ENCODE results near the gene VSIR. TPM values are rescaled to one million over a fixed set of nuclear protein-coding genes. Genes with fewer than 3 reads are reported as not detected.

The VSIR gene
- total RNA-seq, 2 experiments from 2014 or later = 86.2 to 91.4 TPM

GRCh38 chr10:71783917-71784678 is 10.8 kb upstream of the VSIR start:
- Histone ChIP-seq H3K4me3 (ENCODE audit: low read length) (no peak overlapping the region), H3K4me1 (ENCODE audit: insufficient read depth, low read length) (peaks cover 4% of the 10 kb centered on the region), H3K27me3 (ENCODE audit: control insufficient read depth in 1 of 2, insufficient read depth in 2 of 2, low read length in 2 of 2) (no peaks in the 10 kb centered on the region), H3K27ac (ENCODE audit: low read depth in 1 of 2, low read length in 2 of 2) (no peak overlapping the region), H3K36me3 (ENCODE audit: insufficient read depth, low read length) (no peaks in the 10 kb centered on the region), H3K9me3 (ENCODE audit: control insufficient read depth in 1 of 2, insufficient read depth in 1 of 2, low read length in 2 of 2) (no peaks in the 10 kb centered on the region)
- no peak overlapping the region for H3K27ac Mint-ChIP-seq
- no peaks in the 10 kb centered on the region for H3K27me3 Mint-ChIP-seq
- DNase-seq (no peak), ATAC-seq (ENCODE audit: poor library complexity) (no peak)
- intact Hi-C loops (cut with DNase I, micrococcal nuclease) = no loop called here
- TF ChIP-seq, protein P1, sequence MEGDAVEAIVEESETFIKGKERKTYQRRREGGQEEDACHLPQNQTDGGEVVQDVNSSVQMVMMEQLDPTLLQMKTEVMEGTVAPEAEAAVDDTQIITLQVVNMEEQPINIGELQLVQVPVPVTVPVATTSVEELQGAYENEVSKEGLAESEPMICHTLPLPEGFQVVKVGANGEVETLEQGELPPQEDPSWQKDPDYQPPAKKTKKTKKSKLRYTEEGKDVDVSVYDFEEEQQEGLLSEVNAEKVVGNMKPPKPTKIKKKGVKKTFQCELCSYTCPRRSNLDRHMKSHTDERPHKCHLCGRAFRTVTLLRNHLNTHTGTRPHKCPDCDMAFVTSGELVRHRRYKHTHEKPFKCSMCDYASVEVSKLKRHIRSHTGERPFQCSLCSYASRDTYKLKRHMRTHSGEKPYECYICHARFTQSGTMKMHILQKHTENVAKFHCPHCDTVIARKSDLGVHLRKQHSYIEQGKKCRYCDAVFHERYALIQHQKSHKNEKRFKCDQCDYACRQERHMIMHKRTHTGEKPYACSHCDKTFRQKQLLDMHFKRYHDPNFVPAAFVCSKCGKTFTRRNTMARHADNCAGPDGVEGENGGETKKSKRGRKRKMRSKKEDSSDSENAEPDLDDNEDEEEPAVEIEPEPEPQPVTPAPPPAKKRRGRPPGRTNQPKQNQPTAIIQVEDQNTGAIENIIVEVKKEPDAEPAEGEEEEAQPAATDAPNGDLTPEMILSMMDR (IDR thresholded peaks at IDR 0.05) = no peak
- no peak overlapping the region for H3K4me3 Mint-ChIP-seq
- no peaks in the 10 kb centered on the region for H3K9me3 Mint-ChIP-seq
- ChIA-PET CTCF (no interaction called here), POLR2A (interaction anchor here (1.7 kb wide), 1 partner anchor 11 kb away, joined by 5 read pairs; the partner anchor contains the start of gene VSIR)
- H3K36me3 Mint-ChIP-seq (ENCODE audit: low read depth) = no peaks in the 10 kb centered on the region
- H3K4me1 Mint-ChIP-seq (ENCODE audit: low read depth) = no peaks in the 10 kb centered on the region

GRCh38 chr10:71782917-71783490 is 9.7 kb upstream of the VSIR start:
- Histone ChIP-seq H3K36me3 (ENCODE audit: insufficient read depth, low read length) (no peaks in the 10 kb centered on the region), H3K27ac (ENCODE audit: low read depth in 1 of 2, low read length in 2 of 2) (no peak overlapping the region), H3K4me1 (ENCODE audit: insufficient read depth, low read length) (peaks cover 6% of the 10 kb centered on the region), H3K4me3 (ENCODE audit: low read length) (no peak overlapping the region), H3K27me3 (ENCODE audit: control insufficient read depth in 1 of 2, insufficient read depth in 2 of 2, low read length in 2 of 2) (no peaks in the 10 kb centered on the region), H3K9me3 (ENCODE audit: control insufficient read depth in 1 of 2, insufficient read depth in 1 of 2, low read length in 2 of 2) (no peaks in the 10 kb centered on the region)
- intact Hi-C loops (cut with DNase I, micrococcal nuclease) = no loop called here
- no peaks in the 10 kb centered on the region for H3K27me3 Mint-ChIP-seq
- H3K27ac Mint-ChIP-seq = no peak overlapping the region
- ChIA-PET POLR2A (interaction anchor here (1.7 kb wide), 1 partner anchor 10 kb away, joined by 5 read pairs; the partner anchor contains the start of gene VSIR), CTCF (no interaction called here)
- H3K4me3 Mint-ChIP-seq = no peak overlapping the region
- no peaks in the 10 kb centered on the region for H3K4me1 Mint-ChIP-seq (ENCODE audit: low read depth)
- ATAC-seq (ENCODE audit: poor library complexity) = no peak
- TF ChIP-seq, protein P1 (IDR thresholded peaks at IDR 0.05) = no peak
- H3K9me3 Mint-ChIP-seq = no peaks in the 10 kb centered on the region
- H3K36me3 Mint-ChIP-seq (ENCODE audit: low read depth) = no peaks in the 10 kb centered on the region
- DNase-seq = no peak

- Mint-ChIP-seq H3K4me1 (ENCODE audit: low read depth) (peaks cover 4% of the 10 kb centered on the region), H3K27me3 (no peaks in the 10 kb centered on the region), H3K36me3 (ENCODE audit: low read depth) (no peaks in the 10 kb centered on the region), H3K27ac (no peak overlapping the region), H3K9me3 (no peaks in the 10 kb centered on the region), H3K4me3 (no peak overlapping the region)
- Histone ChIP-seq H3K4me3 (ENCODE audit: low read length) (no peak overlapping the region), H3K27ac (ENCODE audit: low read depth in 1 of 2, low read length in 2 of 2) (no peak overlapping the region), H3K27me3 (ENCODE audit: control insufficient read depth in 1 of 2, insufficient read depth in 2 of 2, low read length in 2 of 2) (no peaks in the 10 kb centered on the region), H3K4me1 (ENCODE audit: insufficient read depth, low read length) (peaks cover 10% of the 10 kb centered on the region), H3K36me3 (ENCODE audit: insufficient read depth, low read length) (no peaks in the 10 kb centered on the region), H3K9me3 (ENCODE audit: control insufficient read depth in 1 of 2, insufficient read depth in 1 of 2, low read length in 2 of 2) (no peaks in the 10 kb centered on the region)
- intact Hi-C loops (cut with DNase I, micrococcal nuclease) = no loop called here
- DNase-seq (no peak), ATAC-seq (ENCODE audit: poor library complexity) (no peak)
- ChIA-PET CTCF (no interaction called here), POLR2A (interaction anchor here (1.7 kb wide), 1 partner anchor 9 kb away, joined by 5 read pairs; the partner anchor contains the start of gene VSIR)
- TF ChIP-seq, protein P1 (IDR thresholded peaks at IDR 0.05) = no peak
These were observed 9.0 kb upstream of the VSIR start for GRCh38 chr10:71782221-71782916.
